ENCODE data around the gene ZNF512B. TPM values are rescaled to one million over a fixed set of nuclear protein-coding genes. Genes with fewer than 3 reads are reported as not detected.

Gene ZNF512B
- total and polyA plus RNA-seq, 2 donors (not counting 1 experiment from before 2014, with no cell fraction given): 8.8 to 10.5 TPM

DNA sequence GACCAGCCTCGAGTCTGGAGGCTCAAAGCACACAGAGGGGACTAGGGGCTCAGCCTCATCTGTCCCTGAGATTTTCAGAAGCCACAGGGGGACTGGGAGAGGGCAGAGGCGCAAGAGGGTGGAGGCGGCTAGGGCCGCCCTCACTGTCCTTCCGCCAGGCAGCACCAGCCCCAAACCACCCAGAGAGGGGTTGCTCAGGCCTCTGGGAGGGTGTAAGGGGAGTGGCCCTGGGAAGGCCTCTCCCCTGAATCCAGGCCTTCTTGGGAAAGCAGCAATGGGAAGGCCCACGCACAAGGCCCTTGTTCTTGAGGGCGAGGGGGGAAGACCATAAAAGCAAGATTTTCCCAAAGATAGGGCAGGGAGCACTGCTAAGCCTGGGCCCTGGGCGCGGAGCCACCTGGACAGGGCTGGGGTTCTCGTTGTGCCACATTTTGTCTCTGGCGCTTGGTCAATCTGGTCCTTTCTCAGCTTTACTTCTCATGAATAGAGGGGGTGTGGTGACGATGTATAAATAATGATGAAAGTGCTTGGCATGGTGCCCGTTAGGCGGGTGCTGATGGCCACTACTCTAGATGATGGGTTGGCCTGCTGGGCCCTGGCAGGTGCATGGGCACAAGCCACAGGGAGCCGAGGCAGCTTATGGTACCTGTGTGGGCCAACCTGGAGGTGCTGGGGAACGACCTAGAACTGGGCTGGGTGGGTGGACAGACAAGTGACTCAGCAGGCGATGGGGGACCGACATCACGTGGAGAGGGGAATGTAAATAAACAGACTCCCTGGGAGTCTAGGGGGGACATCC, 4.9 kb upstream of the ZNF512B start:
- Histone ChIP-seq H3K4me1 (ENCODE audit: control insufficient read depth in 2 of 2, insufficient read depth in 2 of 2, low read length in 2 of 2) (peaks cover 17 to 29% of the 10 kb centered on the region in 2 donors), H3K4me2 (replicated peaks; ENCODE audit: low read depth, low read length, poor library complexity, severe bottlenecking) (no peak overlapping the region), H3K9ac (ENCODE audit: low read length) (no peak overlapping the region), H3K27me3 (replicated peaks in 1 of 4; ENCODE audit: control extremely low read depth in 1 of 4, control insufficient read depth in 3 of 4, insufficient read depth in 4 of 4, low read length in 3 of 4) (no peaks in the 10 kb centered on the region), H3K36me3 (replicated peaks in 1 of 2; ENCODE audit: control extremely low read depth in 1 of 2, control insufficient read depth in 1 of 2, extremely low read depth in 1 of 2, insufficient read depth in 2 of 2, low read length in 1 of 2) (peaks cover 0 to 2% of the 10 kb centered on the region in 2 experiments), H3K9me3 (ENCODE audit: control extremely low read depth in 1 of 3, control insufficient read depth in 2 of 3, insufficient read depth in 1 of 3, low read length in 2 of 3) (no peaks in the 10 kb centered on the region), H3K4me3 (ENCODE audit: control extremely low read depth in 1 of 5, extremely low read depth in 1 of 5, insufficient read depth in 1 of 5, low read depth in 2 of 5, low read length in 4 of 5) (no peak overlapping the region), H4K20me1 (ENCODE audit: control insufficient read depth, insufficient read depth, low read length, poor library complexity, severe bottlenecking) (peaks cover 10% of the 10 kb centered on the region), H2AFZ (ENCODE audit: insufficient read depth, low read depth, low read length, poor library complexity, severe bottlenecking) (no peak overlapping the region), H3K27ac (ENCODE audit: low read length in 2 of 2) (no peak overlapping the region), H3K79me2 (ENCODE audit: control insufficient read depth, insufficient read depth, low read length) (no peaks in the 10 kb centered on the region)
- no peaks in the 10 kb centered on the region for H3K9me3 Mint-ChIP-seq (ENCODE audit: insufficient read depth)
- ChIA-PET CTCF (interaction anchor here (0.6 to 3.0 kb wide), 31 partner anchors 8 to 752 kb away, joined by 3 to 26 read pairs (median 5); partner anchors contain the start of genes ARFRP1, PPDPF, PTK6 and TPD52L2), POLR2A (interaction anchor here (1.0 kb wide), 1 partner anchor 17 kb away, joined by 3 read pairs; no protein-coding TSS in a partner anchor)
- H3K4me1 Mint-ChIP-seq: peaks cover 23% of the 10 kb centered on the region
- H3K27ac Mint-ChIP-seq: no peak overlapping the region
- DNase-seq (no peak), ATAC-seq (ENCODE audit: low read depth) (no peak)
- intact Hi-C loops (cut with micrococcal nuclease): loop anchor here (1.0 kb wide), 3 partner anchors 188 to 478 kb away; no protein-coding TSS in a partner anchor
- WGBS (ENCODE audit: insufficient coverage): 94% methylated on average over 17 of the region's 19 CpGs
- H3K4me3 Mint-ChIP-seq: no peak overlapping the region
- no peak for TF ChIP-seq EZH2 (IDR thresholded peaks at IDR 0.05; ENCODE audit: borderline replicate concordance, insufficient read depth, low read depth, low read length, poor library complexity, severe bottlenecking)
- TF ChIP-seq, protein P1, sequence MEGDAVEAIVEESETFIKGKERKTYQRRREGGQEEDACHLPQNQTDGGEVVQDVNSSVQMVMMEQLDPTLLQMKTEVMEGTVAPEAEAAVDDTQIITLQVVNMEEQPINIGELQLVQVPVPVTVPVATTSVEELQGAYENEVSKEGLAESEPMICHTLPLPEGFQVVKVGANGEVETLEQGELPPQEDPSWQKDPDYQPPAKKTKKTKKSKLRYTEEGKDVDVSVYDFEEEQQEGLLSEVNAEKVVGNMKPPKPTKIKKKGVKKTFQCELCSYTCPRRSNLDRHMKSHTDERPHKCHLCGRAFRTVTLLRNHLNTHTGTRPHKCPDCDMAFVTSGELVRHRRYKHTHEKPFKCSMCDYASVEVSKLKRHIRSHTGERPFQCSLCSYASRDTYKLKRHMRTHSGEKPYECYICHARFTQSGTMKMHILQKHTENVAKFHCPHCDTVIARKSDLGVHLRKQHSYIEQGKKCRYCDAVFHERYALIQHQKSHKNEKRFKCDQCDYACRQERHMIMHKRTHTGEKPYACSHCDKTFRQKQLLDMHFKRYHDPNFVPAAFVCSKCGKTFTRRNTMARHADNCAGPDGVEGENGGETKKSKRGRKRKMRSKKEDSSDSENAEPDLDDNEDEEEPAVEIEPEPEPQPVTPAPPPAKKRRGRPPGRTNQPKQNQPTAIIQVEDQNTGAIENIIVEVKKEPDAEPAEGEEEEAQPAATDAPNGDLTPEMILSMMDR (IDR thresholded peaks at IDR 0.05): no peak
- H3K27me3 Mint-ChIP-seq: no peaks in the 10 kb centered on the region

All from B cell (primary cell).